Stimulated activated CD8-positive, alpha-beta memory T cell treated with anti-CD3 and anti-CD28 coated beads, Interleukin-15, amount 100 ng/mL, for 48 hours (primary cell): ENCODE data around the gene GRK2.
"Not testable (repeated sequence)": the region's sequence is repeated elsewhere in the genome, so short reads cannot be mapped to it uniquely, and the experiment has no call there.

Experiments used
- DNase-seq, 2 donors: peaks; one replicate each; pipeline ENCODE4 v3.0.0-alpha.2; 2020; ENCODE audit warnings: low read depth in 2 of 2

The GRK2 gene

DNA sequence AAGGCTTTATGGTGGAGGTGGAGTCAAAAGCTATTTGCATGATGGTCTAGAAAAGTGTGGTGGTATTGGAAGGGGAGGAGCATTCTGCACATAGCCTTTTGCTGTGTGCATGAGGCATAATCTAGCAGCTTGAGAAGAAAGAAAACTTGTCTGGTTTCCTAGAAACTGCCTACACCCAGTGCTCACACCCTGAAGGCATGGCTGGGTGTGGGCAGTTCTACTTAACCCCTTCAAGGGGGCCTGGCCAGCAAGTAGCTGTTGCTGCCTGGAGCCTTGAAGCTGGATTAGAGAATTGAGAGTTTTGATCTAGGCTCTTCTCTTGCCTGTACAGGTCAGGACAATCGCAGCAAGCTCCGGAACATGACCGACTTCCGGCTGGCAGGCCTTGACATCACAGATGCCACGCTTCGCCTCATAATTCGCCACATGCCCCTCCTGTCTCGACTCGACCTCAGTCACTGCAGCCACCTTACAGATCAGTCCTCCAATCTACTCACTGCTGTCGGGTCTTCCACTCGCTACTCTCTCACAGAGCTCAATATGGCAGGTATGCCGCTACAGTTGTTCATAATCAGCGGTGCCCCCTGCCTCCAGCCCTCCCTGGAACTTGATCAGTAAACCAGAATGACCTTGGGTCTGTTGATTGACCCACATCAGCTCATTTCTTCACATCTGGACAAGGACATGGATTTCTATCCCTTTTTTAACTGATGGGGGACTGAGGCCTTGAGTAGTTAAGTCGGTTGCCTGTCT is 12.2 kb upstream of the GRK2 start:
- DNase-seq, result no peak

DNA sequence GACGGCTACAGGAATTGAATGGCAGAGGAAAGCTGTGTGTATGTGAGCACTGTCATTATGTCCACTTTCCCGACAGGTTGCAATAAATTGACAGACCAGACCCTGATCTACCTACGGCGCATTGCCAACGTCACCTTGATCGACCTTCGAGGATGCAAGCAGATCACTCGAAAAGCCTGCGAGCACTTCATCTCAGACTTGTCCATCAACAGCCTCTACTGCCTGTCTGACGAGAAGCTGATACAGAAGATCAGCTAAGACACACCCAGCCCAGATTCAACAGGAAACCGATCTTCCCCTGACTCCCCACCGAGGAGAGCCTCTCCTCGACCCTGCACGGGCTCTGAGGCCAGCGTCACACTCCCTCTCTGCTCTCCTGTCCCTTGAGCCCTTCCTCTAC is 11.5 kb upstream of the GRK2 start:
- DNase-seq, result no peak

DNA sequence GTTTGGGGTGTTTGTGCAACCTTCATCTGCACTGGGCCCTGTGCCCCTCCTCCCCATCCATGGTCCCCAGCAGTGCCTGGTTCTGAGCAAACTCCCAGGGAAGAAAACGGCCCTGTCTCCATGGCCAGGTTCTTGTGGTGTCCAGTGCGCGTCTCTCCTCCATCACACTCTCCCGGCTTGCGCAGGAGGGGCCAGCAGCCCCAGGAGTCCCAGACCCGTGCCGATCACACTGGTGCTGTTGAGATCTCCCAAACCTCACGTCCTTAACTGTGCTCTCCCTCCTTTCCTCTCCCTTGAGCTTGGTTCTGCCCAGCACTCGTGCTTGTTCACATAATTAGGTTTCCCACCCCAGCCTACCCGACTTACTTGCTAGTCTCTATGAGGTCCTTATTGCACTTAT is 10.9 kb upstream of the GRK2 start:
- DNase-seq, result no peak

DNA sequence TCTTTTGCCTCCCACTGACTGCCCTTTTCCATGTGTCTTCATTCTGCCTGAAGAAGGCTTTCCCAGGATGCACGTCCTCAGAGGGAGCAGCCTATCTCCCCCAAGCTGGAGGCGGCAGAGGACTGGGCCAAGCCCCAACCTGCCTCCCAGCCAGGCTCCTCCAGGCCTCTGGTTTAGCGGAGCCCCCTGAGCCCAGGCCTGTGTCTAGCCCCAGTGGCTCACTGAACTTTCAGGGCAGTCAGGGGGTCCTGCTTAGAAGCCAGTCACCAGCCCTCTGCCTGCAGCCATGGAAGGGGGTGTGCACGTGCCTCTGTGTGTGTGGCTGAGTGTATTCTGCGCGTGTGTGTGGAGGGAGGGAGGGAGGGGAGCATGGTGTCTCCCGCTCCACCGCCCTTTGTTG is 10.4 kb upstream of the GRK2 start:
- DNase-seq, result no peak

DNA sequence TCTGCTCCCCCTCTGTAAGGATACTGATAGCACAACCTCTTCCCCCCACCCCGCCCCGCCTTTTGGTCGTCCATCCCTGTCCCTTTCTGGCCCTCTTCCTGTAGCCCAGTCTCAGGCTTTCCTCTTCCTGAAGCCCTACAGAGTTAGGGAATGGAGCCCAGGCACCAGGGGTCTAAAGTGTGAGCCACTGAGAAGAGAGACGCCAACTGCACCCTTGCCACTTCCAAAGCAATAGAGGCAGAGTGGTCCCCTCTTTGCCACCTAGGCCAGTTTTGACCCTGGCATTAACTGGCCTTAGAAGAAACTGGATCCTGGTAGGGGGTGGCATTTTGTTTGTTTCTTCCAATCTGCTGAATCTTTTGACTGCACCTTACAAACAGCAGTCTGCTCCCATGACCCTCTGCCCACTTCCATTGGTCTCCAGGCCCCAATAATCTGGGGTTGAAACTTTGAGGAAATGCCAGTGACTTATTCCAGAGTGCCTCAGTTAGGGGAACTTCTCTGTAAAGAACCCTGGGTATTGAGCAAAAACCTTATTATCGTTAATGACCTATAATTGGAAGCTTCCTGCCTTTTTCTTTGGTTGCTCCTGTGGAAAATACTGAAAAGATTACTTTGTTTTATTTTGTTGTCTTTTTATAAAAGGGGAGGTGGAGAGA is 9.7 kb upstream of the GRK2 start:
- DNase-seq, result no peak

DNA sequence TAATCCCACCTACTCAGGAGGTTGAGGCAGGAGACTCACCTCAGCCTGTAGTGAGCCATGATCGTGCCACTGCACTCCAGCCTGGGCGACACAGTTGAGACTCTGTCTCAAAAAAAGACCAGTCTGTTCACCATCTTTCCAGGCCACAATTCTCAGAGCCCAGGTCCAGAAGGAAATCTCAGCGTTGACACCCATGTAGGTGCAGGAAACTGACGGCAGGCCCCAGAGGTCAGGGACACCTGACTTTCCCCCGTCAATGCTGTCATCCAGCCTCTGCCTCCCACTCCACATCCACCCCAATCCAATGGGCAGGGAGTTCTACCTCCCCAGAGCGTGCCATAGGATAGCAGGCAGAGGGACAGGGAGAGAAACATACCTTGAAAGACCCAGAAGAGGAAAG is 5.9 kb upstream of the GRK2 start:
- DNase-seq, result no peak

DNA sequence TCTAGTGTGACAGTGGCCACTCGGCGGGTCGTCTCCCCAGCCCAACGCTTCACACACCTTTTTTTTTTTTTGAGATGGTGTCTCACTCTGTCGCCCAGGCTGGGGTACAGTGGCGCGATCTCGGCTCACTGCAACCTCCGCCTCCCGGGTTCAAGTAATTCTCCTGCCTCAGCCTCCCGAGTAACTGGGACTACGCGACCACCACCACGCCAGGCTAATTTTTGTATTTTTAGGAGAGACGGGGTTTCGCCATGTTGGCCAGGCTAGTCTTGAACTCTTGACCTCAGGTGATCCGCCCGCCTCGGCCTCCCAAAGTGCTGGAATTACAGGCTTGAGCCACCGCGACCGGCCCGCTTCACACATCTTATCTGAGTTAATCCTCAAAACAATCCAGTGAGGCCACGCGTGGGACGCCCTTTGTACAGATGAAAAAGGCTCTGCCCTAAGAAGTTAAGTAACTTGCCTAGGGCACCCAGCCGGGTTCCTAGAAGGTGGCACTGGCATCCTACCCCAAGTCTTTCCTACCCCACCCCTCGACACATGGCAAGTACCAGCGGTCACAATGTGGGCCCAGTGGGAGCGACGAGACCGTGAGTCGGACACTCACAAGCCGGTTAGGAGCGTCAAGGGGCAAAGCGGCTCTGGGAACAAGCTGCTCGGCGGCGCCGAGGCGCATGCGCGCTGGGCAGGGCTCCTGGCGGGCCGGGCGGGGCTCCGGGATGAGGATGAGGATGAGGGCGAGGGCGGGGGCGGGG is 5.2 kb upstream of the GRK2 start:
- not testable (repeated sequence) for DNase-seq

DNA sequence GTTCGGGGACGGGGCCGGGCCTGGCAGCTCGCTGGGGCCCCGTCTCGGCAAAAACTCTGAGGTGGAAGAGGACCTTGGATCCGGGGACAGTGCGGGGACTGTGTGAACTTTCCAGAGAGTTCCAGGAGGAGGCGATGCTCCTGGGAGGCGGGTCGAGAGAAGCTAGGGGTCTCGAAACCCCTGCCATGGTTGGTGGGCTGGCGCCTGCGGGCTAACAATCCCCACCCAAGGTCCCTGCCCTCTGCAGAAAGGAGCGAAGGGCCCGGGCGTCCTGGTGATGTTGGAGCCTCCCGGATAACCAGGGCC is 4.7 kb upstream of the GRK2 start:
- no peak for DNase-seq

DNA sequence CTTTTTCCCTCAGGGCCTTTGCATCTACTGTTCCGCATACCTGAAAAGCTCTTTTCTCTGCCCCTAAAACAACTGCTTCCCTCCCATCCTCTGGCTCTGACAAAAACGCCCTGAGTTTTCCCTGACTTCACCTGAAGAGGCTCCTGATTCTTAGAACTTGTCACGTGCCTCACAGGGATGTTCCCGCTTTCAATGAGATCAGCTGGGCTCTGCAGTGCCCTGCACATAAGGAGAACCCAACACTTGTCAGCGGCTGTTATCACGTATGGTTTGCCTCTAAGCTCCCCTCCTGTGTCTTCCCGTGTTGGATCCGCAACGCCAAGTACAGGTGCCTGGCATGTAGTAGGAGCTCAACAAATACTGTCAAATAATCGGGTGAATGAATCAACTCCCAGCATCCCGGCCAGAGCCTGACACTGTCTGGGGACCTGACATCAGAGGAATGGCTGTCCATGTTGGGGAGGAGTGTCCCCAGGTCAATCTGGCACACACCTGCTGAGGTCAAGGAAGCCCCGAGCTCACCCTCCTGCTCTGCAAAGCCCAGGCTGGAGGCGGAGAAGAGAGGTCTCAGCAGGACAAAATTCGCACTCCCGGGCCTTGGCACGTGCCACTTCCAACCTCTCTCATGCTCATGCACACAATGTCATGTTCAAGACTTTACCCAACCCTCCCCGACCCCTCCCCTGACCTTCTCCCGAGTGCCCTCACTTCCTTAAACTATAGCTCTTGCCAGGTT is 4.2 kb upstream of the GRK2 start:
- no peak for DNase-seq

DNA sequence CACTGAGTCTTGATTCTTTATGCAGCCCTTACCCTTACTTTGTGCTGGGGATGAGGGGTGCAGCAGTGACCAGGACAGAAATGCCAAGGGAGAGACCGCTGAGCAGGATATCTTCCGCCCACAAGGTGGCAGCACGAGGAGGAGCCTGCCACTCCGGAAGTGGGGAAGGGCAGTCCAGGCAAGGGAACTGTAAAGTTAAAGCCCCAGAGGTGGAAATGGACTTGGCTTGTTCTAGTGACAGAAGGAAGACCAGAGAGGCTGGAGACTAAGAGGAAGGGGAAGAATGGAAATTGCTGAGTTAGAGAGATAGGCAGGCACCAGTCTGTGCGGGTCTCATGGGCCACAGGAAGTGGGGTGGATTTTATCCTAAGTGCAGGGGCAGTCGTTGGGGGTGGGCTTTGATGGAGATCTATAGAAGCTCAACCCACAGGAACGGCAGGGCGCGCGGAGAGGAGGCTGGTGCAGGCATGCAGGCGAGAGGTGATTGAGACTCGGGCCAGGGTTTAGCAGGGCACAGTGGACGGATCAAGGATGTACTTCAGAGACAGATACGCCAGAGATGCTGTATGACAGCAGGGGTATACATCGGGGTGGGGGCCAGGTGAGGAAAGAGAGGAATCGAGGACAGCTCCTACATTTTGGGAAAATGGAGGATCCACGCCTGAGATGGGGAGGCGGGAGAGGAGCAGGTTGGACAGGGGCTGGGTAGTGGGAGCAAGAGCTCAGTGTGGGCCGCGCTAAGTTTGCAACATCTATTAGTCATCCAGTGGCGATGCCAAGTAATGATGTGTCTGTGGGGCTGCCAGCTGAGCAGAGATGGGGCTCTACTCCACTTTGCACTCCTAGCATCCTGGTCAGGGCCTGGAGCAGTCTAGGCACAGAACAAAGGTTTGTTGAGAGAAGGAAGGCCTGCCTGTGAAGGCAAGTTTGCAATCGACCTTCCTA is 3.3 kb upstream of the GRK2 start:
- peak; percentile 64 to 68 for DNase-seq

DNA sequence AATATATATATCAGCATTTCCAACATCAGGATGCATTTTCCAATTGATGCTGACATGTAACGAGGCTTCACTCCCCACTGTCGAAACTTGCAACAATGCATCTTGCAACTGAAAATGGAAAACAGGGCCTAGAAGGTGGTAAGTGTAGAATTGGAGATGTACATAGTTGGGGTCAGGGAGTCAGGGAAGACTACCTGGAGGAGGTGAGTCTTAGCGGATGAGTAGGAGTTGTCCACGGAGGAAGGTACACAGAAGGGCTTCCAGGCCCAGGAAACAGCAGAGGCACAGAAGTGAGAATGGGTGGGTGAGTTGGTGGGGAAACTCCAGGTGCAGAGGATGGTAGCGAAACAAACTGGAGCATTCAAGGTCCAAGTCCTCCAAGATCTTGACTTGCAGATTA is 2.0 kb upstream of the GRK2 start:
- no peak for DNase-seq

DNA sequence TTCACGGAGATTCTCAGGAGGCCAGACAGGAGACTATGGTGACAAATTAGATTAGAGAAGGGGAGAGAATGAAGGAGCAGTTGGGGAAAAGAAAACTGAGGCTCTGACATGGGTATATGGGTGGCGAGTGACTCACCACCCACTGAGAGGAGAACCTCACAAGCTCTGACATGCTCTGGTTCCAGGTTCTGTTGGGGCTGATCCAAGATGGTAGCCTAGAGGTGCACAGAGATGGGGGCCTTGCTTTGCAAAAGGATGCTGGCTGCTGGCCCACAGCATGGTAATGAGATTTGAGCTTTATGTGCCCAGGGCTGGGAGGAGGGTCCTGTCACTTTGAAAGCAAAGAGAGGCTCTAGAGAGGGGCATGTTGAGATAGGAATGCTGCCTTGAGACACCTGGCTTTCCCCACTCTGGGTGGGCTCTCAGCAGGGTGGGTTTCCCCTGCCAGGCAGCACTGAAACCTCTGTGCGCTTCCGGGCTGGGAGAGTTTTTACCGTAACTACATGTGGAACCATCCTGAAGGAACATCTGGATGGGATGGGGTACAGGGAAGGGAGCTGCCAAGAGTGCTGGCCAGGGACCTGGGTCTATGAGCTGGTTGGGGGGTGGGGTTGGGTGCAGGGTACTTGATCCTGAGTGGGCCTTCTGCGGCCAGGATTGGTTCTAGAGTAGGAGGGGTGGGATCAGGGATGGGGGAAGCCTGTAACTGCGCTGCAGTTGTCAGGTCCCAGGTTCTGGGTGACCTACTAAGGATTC is 1.2 kb upstream of the GRK2 start:
- no peak for DNase-seq

DNA sequence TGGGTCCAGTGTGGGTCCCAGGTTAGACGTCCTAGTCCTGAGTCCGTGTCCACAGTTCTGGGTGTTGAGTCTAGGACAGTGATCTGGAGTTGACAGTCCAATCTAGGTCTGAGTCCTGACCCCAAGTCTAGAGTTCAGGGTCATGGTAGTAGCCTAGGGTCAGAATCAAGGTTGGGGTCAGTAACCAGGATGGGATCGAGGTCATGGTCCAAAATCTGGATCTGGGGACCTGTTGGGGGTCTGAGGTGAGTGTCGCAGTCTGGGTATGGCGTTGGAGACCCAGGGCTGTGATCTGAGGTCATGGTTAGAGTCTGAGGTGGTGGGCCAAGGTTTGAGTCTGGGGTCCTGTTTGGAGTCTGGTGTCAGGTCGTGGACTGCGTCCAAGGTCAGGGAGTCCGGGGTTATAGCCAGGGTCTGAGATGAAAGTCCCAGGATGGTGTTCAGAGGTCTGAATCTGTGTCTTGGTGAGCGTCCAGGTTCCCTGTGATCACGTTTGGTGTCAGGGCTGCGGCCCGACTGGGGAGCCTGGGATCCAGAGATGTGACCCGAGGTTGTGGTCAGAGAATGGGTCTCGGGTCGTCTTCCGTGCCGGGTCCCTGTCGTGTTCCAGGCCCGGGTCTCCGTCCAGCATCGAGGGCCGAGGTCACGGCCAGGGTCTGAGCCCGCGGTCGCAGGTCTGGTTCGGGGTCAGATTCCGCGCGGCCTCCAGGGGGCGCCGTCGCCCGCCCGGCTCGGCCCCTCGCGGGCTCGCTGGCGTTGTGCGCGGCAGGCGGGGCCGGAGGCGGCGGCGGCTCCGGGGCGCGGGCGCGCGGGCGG is 432 bp upstream of the GRK2 start:
- DNase-seq, result peak; percentile 65 to 67

DNA sequence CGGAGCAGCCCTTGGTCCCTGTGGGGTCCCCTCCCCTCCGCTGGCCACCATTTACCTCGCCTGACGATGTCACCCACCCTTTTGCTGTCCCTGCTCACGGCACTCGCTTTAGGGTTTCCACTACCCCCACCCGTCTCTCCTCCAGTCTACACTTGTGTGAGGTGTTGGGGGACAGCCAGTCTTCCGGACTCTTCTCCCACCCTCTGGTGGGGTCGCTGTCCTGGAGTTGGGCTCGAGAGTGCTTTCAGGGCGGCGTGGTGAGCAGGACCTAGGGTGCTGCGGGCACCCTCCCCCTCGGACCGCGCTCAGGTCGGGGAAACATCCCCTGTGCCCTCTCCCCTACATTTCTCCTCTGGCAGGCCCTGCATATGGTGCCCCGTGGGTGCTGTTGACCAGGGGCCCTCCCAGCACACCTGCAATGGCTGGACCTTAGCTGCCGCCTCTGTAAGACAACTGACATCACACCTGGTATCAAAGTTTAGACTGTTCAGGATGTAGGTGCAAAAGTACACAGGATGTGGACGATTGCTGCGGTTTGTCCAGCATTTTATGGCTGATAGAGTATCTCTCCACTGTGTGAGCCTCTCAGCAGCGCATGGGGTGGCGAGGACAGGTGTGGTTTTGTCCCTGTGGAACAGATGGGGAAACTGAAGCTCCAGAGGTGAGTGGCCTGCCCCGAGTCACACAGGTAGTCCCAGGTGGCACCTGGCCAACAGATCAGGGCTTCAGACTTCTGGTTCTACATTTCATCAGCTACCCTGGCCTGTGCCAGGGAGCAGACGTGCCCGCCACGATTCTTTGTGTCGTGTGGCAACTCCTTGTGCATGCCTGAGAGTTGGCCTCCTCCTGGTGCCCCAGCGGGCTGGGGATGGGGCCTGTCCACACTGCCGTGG is 1.2 kb downstream of the GRK2 start:
- no peak for DNase-seq

DNA sequence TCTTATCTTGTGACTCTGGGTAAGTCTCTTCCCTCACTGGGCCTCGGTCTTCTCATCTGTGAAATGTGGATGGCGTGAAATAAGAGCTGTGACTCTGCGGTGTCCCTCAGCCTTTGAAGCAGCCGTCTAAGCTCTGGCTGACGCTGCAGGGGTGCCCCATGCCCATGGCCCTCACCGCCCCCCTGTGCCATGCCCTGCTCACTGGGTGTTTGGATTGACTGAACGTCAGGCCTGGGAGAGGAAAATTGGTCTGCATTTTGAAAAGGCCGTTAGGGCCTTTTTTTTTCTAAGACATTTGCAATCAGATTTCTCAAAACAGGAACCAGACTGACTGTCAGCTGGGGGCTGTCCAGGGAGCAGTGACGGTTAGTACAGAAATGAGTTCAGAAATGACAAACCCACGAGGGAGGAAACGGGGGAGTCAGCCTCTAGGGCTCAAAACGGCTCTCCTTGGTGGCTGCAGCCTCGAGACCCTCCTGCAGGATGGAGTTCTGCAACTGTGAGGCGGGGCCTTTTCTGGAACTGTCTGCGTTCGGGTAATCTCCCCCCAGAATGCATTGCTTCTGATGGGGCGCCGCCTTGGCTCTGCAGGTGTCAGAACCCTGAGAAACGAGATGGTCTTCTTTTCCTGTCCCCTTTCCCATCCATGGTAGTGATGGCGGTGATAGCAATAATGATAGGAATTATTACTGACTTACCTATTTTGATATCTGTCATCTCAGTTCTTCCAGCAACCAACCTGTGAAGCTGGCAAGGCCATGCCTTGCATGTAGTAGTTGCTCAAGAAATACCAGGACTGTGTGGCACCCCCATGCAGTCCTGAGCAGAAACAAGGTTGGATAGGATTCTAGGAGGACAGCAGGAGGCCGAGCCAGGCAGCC is 2.0 kb downstream of the GRK2 start:
- DNase-seq, result peak; percentile 71 to 77

DNA sequence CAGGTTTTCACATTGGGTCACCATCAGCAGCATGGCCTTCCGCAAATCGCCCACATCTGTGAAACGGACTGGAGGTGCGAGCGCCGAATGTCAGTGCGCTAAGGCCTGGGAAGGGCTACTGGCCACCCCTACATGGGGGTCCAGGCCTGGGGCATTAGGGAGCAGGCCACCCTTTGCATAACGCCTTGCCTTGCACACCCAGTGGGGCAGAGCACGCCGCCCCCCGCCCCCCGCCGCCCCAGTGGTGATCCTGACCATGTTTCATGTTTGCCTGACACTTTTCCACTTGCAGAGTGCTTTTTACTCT is 2.6 kb downstream of the GRK2 start:
- no peak for DNase-seq

DNA sequence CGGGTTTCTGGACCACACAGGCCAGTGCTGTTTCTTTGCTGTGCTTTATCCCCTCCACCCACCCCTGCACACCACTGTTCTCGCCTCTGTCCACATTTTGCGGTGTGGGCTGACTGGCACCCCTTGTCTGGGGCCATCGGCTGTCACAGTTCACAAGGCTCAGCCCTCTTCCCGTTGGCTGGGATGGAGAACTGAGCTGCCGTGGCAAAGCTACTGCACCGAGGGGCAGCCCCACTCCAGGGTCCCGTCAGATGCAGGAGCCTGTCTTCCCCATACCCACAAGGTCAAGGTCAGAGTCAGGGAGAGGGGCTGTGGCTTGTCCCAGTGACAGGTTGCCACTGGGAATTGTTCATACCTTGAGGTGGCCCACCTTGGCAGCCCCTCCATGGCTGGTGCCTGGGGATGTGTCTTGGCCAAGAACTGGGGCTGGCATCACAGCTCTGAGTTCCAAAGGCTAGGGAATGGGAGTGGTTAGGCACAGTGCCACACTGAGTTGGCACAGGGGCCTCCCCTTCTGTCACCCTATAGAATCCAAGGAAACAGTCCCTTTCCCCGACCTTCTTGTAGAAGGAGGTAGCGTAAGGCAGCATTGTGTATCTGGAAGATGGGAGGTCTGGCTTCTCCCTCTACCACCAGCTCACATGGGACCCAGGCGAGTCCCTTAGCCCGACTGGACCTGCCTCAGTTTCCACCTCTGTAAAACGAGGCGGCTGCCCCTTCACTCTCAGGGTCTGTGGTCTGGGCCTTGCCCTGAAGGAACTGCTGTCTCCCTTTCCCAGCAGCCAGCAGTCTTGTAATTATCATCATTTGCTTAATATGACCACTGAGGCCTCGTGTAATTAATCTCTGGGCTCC is 3.4 kb downstream of the GRK2 start:
- DNase-seq, result no peak
